Smooth muscle cell (in vitro differentiated cells): ENCODE results near the gene ARMC7. TPM values are rescaled to one million over a fixed set of nuclear protein-coding genes. Genes with fewer than 3 reads are reported as not detected.
A peak's percentile ranks its signal among the peaks of the same experiment; 100 is the strongest.

Source experiments
- DNase-seq: peaks from one replicate; lab custom pipeline; 2025; ENCODE audit not compliant: unreplicated experiment; lab: John Stamatoyannopoulos, UW
- H2AFZ ChIP-seq: fragments of 200-600 bp; sonication (generic); 2 replicates; pipeline ENCODE4 v1.6.0; 2016; ENCODE audit warnings: antibody characterized with exemption, low read depth, mild to moderate bottlenecking
- H3F3A ChIP-seq: fragments of 200-600 bp; sonication (generic); 2 replicates; pipeline ENCODE4 v1.6.0; 2017; ENCODE audit warnings: antibody characterized with exemption, low read depth
- H3K27ac ChIP-seq: fragments of 200-600 bp; sonication (generic); 2 replicates; pipeline ENCODE4 v1.5.1; 2016; ENCODE audit warnings: low read depth, mild to moderate bottlenecking
- H3K27me3 ChIP-seq: fragments of 200-600 bp; sonication (generic); 2 replicates; pipeline ENCODE4 v1.6.1; 2016; ENCODE audit warnings: low read depth, mild to moderate bottlenecking
- H3K36me3 ChIP-seq: fragments of 200-600 bp; sonication (generic); 2 replicates; pipeline ENCODE4 v1.5.1; 2016; ENCODE audit warnings: low read depth
- H3K4me1 ChIP-seq: fragments of 200-600 bp; sonication (generic); 2 replicates; pipeline ENCODE4 v1.5.1; 2016; ENCODE audit warnings: low read depth
- H3K4me2 ChIP-seq: fragments of 200-600 bp; sonication (generic); 2 replicates; pipeline ENCODE4 v1.6.0; 2016; ENCODE audit warnings: mild to moderate bottlenecking
- H3K4me3 ChIP-seq: fragments of 200-600 bp; sonication (generic); 2 replicates; pipeline ENCODE4 v1.5.1; 2016; ENCODE audit warnings: mild to moderate bottlenecking
- H3K79me2 ChIP-seq: fragments of 200-600 bp; sonication (generic); 2 replicates; pipeline ENCODE4 v1.6.0; 2016; ENCODE audit warnings: low read depth, mild to moderate bottlenecking
- H3K9ac ChIP-seq: fragments of 200-600 bp; sonication (generic); 2 replicates; pipeline ENCODE4 v1.6.0; 2016; ENCODE audit warnings: low read depth
- H3K9me3 ChIP-seq: fragments of 200-600 bp; sonication (generic); replicated peaks from 2 replicates; pipeline ENCODE4 v1.5.1; 2016; ENCODE audit warnings: low read depth
- H4K20me1 ChIP-seq: fragments of 200-600 bp; sonication (generic); 2 replicates; pipeline ENCODE4 v1.6.0; 2016; ENCODE audit warnings: low read depth
- CTCF ChIP-seq: fragments of 200-600 bp; sonication (generic); IDR thresholded peaks from 2 replicates; pipeline ENCODE4 v1.5.1; 2017; ENCODE audit warnings: borderline replicate concordance, mild to moderate bottlenecking, antibody characterized with exemption; ENCODE audit not compliant: insufficient read depth, poor library complexity, severe bottlenecking
- WGBS: methylation state at CpG from one replicate; pipeline ENCODE4 v1.1.7; 2016; ENCODE audit warnings: low lambda C conversion rate; 5-methylcytosine and 5-hydroxymethylcytosine counted together
- polyA plus RNA-seq: library from polyadenylated mRNA; unstranded; fragments of >200 nt; fragmentation: Nextera tagmentation; extraction: Ambion mirVana; gene quantifications from 2 replicates; pipeline ENCODE4 v1.2.1, GENCODE V29; 2016
- total RNA-seq: library from RNA; depleted of rRNA; stranded (reverse); fragments of >200 nt; gene quantifications from 2 replicates; pipeline ENCODE4 v1.2.3, GENCODE V29; 2014

ARMC7 gene
- total and polyA plus RNA-seq, 2 experiments from 2014 or later: 1.8 to 6.8 TPM

- Histone ChIP-seq H3F3A (no peaks in the 10 kb centered on the region), H3K79me2 (no peaks in the 10 kb centered on the region), H3K4me2 (no peak overlapping the region), H3K36me3 (no peaks in the 10 kb centered on the region), H3K9me3 (no peaks in the 10 kb centered on the region), H3K27ac (no peak overlapping the region), H3K9ac (no peak overlapping the region), H4K20me1 (no peaks in the 10 kb centered on the region), H2AFZ (no peak overlapping the region), H3K27me3 (no peaks in the 10 kb centered on the region), H3K4me1 (no peaks in the 10 kb centered on the region), H3K4me3 (no peak overlapping the region)
- 83% methylated on average over 12 of the region's 12 CpGs for WGBS
- TF ChIP-seq CTCF: no peak
- no peak for DNase-seq
Measured at GRCh38 chr17:75102385-75102821, 7.4 kb upstream of the ARMC7 start.

GRCh38 chr17:75103601-75104554 is 5.9 kb upstream of the ARMC7 start:
- Histone ChIP-seq H3K9ac (no peak overlapping the region), H3K27me3 (no peaks in the 10 kb centered on the region), H3F3A (no peaks in the 10 kb centered on the region), H4K20me1 (no peaks in the 10 kb centered on the region), H3K4me2 (no peak overlapping the region), H3K4me3 (no peak overlapping the region), H3K4me1 (no peaks in the 10 kb centered on the region), H3K9me3 (no peaks in the 10 kb centered on the region), H3K36me3 (no peaks in the 10 kb centered on the region), H3K27ac (no peak overlapping the region), H3K79me2 (no peaks in the 10 kb centered on the region), H2AFZ (no peak overlapping the region)
- WGBS: 96% methylated on average over 14 of the region's 14 CpGs
- DNase-seq: no peak
- no peak for TF ChIP-seq CTCF

GRCh38 chr17:75105126-75106080 is 4.4 kb upstream of the ARMC7 start:
- Histone ChIP-seq H2AFZ (no peak overlapping the region), H3K9me3 (no peaks in the 10 kb centered on the region), H3K27me3 (no peaks in the 10 kb centered on the region), H3K4me3 (no peak overlapping the region), H3K79me2 (peaks cover under 1% of the 10 kb centered on the region), H3K4me1 (peaks cover under 1% of the 10 kb centered on the region), H3K27ac (no peak overlapping the region), H4K20me1 (no peaks in the 10 kb centered on the region), H3K4me2 (no peak overlapping the region), H3K36me3 (no peaks in the 10 kb centered on the region), H3K9ac (no peak overlapping the region), H3F3A (no peaks in the 10 kb centered on the region)
- peak; percentile 49 for TF ChIP-seq CTCF
- WGBS: 74% methylated on average over 20 of the region's 20 CpGs
- no peak for DNase-seq
